Activated naive CD4-positive, alpha-beta T cell treated with anti-CD3 and anti-CD28 coated beads, Interleukin-2, amount 50 U/mL, for 24 hours (primary cell): ENCODE results near the gene KCNJ16.
A peak's percentile ranks its signal among the peaks of the same experiment; 100 is the strongest.

ENCODE experiments used
- H3K27ac Mint-ChIP-seq: one replicate; pipeline ENCODE4 v1.8.0; 2021; ENCODE audit warnings: mild to moderate bottlenecking, mixed read lengths
- H3K27me3 Mint-ChIP-seq: one replicate; pipeline ENCODE4 v1.8.0; 2021; ENCODE audit warnings: mixed read lengths
- H3K36me3 Mint-ChIP-seq: one replicate; pipeline ENCODE4 v1.8.0; 2021; ENCODE audit warnings: mixed read lengths
- H3K4me1 Mint-ChIP-seq: one replicate; pipeline ENCODE4 v1.8.0; 2021; ENCODE audit warnings: mixed read lengths
- H3K4me3 Mint-ChIP-seq: one replicate; pipeline ENCODE4 v1.8.0; 2021; ENCODE audit warnings: mild to moderate bottlenecking, mixed read lengths
- H3K9me3 Mint-ChIP-seq: one replicate; pipeline ENCODE4 v1.8.0; 2021; ENCODE audit warnings: mixed read lengths

The KCNJ16 gene

GRCh38 chr17:70123193-70123592 is 48.2 kb downstream of the KCNJ16 start:
- Mint-ChIP-seq H3K4me3 (no peak overlapping the region), H3K9me3 (peaks cover 7% of the 10 kb centered on the region), H3K4me1 (no peaks in the 10 kb centered on the region), H3K27me3 (peaks cover 2% of the 10 kb centered on the region), H3K27ac (no peak overlapping the region), H3K36me3 (no peaks in the 10 kb centered on the region)

- H3K4me1 Mint-ChIP-seq = no peaks in the 10 kb centered on the region
- no peaks in the 10 kb centered on the region for H3K36me3 Mint-ChIP-seq
- H3K27ac Mint-ChIP-seq = no peak overlapping the region
- H3K27me3 Mint-ChIP-seq = peaks cover 2% of the 10 kb centered on the region
- no peak overlapping the region for H3K4me3 Mint-ChIP-seq
- peaks cover 7% of the 10 kb centered on the region for H3K9me3 Mint-ChIP-seq
Observed at GRCh38 chr17:70124723-70125122, 49.7 kb downstream of the KCNJ16 start.

- Mint-ChIP-seq H3K4me1 (no peaks in the 10 kb centered on the region), H3K27ac (no peak overlapping the region)
Observed at GRCh38 chr17:70127221-70127873, 52.3 kb downstream of the KCNJ16 start.

DNA sequence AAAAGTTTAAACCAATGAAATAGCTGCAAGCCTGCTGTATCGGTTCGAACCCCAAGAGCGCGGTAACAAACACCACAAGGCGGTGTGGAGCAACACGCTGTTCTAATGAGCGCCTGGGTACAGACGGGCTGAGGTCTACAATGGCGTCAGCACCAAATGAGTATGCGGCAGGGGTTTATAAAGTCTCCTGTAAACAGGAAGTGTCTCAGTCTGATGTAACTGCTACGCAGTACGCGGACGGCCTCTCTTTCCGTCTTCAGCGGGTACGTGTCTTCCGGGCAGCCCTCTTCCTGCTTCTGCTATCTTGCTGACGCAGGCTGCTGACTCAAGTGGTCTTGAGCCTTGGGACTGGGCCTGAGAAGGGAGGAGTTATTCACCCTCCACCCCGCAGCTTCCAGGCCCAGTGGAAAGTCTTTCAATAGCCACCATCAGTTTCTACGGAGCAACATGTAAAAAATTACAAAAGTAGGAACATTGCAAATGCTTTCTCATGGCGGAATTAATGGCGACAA is 53.8 kb downstream of the KCNJ16 start:
- H3K36me3 Mint-ChIP-seq = no peaks in the 10 kb centered on the region
- H3K27ac Mint-ChIP-seq = no peak overlapping the region
- H3K4me3 Mint-ChIP-seq = no peak overlapping the region
- no peaks in the 10 kb centered on the region for H3K27me3 Mint-ChIP-seq
- no peaks in the 10 kb centered on the region for H3K4me1 Mint-ChIP-seq
- no peaks in the 10 kb centered on the region for H3K9me3 Mint-ChIP-seq

More at GRCh38 chr17:70127221-70127873, 52.3 kb downstream of the KCNJ16 start:
- Mint-ChIP-seq H3K9me3 (no peaks in the 10 kb centered on the region), H3K27me3 (no peaks in the 10 kb centered on the region), H3K36me3 (no peaks in the 10 kb centered on the region), H3K4me3 (no peak overlapping the region)

GRCh38 chr17:70130289-70130688 is 55.3 kb downstream of the KCNJ16 start:
- Mint-ChIP-seq H3K27ac (no peak overlapping the region), H3K27me3 (peaks cover 1% of the 10 kb centered on the region), H3K36me3 (no peaks in the 10 kb centered on the region), H3K9me3 (no peaks in the 10 kb centered on the region), H3K4me1 (no peaks in the 10 kb centered on the region), H3K4me3 (no peak overlapping the region)

- Mint-ChIP-seq H3K4me1 (peaks cover 8% of the 10 kb centered on the region), H3K9me3 (no peaks in the 10 kb centered on the region), H3K36me3 (no peaks in the 10 kb centered on the region), H3K4me3 (no peak overlapping the region), H3K27me3 (peaks cover 1% of the 10 kb centered on the region), H3K27ac (no peak overlapping the region)
Observed at GRCh38 chr17:70132505-70132904, 57.5 kb downstream of the KCNJ16 start.

DNA sequence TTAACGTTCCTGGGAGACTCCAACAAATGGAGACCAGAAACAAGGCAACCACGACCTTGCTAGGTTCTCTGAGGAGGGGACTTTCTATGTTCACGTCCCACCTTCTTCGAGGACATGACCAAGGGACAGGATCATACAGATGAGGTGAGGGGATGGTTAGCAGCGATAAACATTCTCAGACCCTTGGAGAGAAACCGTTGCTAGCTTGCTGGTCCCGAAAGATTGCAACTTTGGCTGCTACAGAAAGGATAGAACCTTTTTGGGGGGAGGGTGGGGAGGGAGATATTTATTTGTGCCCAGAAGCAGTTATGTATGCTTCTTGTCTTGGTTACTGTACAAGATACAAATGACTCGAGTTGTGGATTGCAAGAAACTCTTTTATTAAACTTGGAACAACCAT is 59.0 kb downstream of the KCNJ16 start:
- Mint-ChIP-seq H3K4me3 (no peak overlapping the region), H3K4me1 (peaks cover 14% of the 10 kb centered on the region), H3K27me3 (peaks cover 1% of the 10 kb centered on the region), H3K36me3 (no peaks in the 10 kb centered on the region), H3K9me3 (no peaks in the 10 kb centered on the region), H3K27ac (no peak overlapping the region)

DNA sequence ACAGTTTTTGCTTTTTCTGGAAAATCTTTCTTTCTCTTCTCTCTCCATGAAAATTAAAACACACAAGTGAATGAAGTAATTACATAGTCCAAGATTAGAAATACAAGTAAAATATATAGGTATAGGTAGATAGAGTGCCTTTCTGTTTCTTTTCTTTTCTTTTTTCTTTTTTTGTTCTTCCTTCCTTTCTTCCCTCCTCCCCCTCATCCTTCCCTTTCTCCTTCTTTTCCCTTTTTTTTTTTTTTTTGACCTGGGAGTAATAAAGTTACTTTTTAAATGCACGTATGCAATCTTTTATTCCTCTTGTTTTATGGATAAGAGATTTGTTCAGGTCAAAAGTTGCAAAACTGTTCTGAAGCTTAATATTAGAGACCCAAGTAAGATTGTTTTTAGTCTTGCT is 59.8 kb downstream of the KCNJ16 start:
- peaks cover 1% of the 10 kb centered on the region for H3K27me3 Mint-ChIP-seq
- no peaks in the 10 kb centered on the region for H3K36me3 Mint-ChIP-seq
- H3K27ac Mint-ChIP-seq = no peak overlapping the region
- no peaks in the 10 kb centered on the region for H3K9me3 Mint-ChIP-seq
- H3K4me1 Mint-ChIP-seq = peaks cover 14% of the 10 kb centered on the region
- no peak overlapping the region for H3K4me3 Mint-ChIP-seq

DNA sequence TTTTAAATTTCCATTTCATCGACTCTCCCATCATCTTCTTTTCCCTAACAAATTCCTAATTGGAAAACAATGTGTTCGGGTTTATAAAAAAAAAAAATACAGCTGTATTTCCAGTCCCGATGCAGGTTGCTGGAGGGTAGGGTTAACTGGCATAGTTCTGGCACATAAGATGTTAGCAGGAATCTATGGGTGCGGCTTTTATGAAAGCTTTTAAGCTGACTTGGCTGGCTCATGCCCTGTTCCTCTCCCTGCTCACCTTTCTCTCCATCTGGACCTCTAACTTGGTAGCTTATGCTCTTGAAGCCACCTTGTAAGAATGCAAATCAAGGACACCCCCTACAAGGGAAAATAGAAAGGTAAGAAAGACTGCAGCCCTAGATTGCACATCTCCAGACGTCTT is 61.1 kb downstream of the KCNJ16 start:
- H3K9me3 Mint-ChIP-seq = no peaks in the 10 kb centered on the region
- H3K27me3 Mint-ChIP-seq = peaks cover 1% of the 10 kb centered on the region
- H3K4me1 Mint-ChIP-seq = peaks cover 14% of the 10 kb centered on the region
- H3K36me3 Mint-ChIP-seq = no peaks in the 10 kb centered on the region
- H3K27ac Mint-ChIP-seq = no peak overlapping the region
- no peak overlapping the region for H3K4me3 Mint-ChIP-seq

DNA sequence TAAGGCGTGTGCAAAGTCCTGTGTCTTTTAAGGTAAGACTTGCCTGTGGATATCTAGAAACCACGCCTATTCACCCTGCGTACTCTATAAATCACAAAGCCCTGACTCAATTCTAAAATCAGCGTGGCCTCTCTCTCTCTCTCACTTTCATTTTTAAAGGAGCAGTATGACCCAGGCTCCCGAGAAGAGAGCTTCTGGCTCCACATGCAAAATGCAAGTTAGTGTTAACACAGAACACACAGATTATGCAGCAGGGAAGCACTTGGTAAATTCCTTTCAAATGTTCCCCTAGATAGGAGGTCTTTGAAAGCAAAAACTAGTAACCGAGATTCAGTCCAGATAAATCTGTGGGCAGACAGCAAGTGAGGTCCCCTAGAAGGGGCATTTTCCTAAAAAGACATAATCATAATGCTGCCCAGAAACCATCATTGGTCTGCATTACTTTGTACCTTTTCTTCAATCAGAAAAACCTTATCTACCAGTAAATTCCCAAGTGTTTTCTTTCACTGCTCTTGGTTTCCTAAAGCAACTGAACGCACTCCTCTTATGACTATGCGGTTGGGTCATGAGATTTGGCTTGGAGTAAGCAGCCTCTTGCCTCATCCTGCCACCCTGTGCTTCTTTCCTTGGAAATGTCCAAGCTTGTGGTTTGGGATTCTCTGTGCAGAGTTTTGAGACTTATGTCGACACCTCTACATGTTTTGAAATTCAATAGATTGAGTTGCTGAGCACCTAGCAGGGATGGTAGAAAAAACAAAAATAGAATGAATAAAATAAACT is 62.6 kb downstream of the KCNJ16 start:
- Mint-ChIP-seq H3K4me3 (peak overlapping the region; percentile 63), H3K9me3 (no peaks in the 10 kb centered on the region), H3K27me3 (peaks cover 1% of the 10 kb centered on the region), H3K36me3 (no peaks in the 10 kb centered on the region), H3K27ac (peak overlapping the region; percentile 30), H3K4me1 (peaks cover 14% of the 10 kb centered on the region)

- Mint-ChIP-seq H3K27me3 (peaks cover 1% of the 10 kb centered on the region), H3K4me3 (no peak overlapping the region), H3K36me3 (no peaks in the 10 kb centered on the region), H3K4me1 (peaks cover 14% of the 10 kb centered on the region), H3K9me3 (no peaks in the 10 kb centered on the region), H3K27ac (no peak overlapping the region)
Observed at GRCh38 chr17:70138291-70138865, 63.4 kb downstream of the KCNJ16 start.

- H3K9me3 Mint-ChIP-seq = no peaks in the 10 kb centered on the region
- H3K27ac Mint-ChIP-seq = no peak overlapping the region
- H3K4me3 Mint-ChIP-seq = no peak overlapping the region
- H3K4me1 Mint-ChIP-seq = peaks cover 14% of the 10 kb centered on the region
- no peaks in the 10 kb centered on the region for H3K36me3 Mint-ChIP-seq
- H3K27me3 Mint-ChIP-seq = peaks cover 1% of the 10 kb centered on the region
Observed at GRCh38 chr17:70139449-70139993, 64.5 kb downstream of the KCNJ16 start.

DNA sequence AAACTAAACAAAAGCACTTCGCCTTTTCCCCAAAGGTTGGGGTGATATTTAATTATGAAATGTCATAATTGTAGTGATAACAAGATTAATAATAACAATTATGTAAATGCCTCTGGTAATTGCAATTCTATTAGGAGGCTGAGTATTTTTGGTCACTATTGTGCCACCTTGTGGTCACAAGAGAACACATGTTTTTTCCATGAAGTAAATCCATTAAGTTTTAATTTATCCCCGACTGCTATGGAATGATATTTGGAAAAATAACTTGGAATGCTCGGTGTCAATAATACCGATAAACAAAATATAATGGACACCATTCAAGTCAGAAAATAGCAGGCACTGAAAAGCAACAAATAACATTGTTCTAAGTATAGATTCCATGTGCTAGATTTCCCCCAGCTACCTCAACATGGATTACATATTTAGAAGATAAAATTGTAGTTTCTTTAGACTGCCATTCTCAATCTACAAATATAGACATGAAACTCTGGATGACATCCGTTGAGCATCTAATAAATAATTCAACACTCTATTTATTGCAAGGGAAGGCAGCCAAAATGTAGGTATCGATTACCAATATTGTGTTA is 69.3 kb downstream of the KCNJ16 start:
- no peak overlapping the region for H3K27ac Mint-ChIP-seq
- H3K4me3 Mint-ChIP-seq = no peak overlapping the region
- no peaks in the 10 kb centered on the region for H3K9me3 Mint-ChIP-seq
- no peaks in the 10 kb centered on the region for H3K4me1 Mint-ChIP-seq
- peaks cover 2% of the 10 kb centered on the region for H3K27me3 Mint-ChIP-seq
- no peaks in the 10 kb centered on the region for H3K36me3 Mint-ChIP-seq

DNA sequence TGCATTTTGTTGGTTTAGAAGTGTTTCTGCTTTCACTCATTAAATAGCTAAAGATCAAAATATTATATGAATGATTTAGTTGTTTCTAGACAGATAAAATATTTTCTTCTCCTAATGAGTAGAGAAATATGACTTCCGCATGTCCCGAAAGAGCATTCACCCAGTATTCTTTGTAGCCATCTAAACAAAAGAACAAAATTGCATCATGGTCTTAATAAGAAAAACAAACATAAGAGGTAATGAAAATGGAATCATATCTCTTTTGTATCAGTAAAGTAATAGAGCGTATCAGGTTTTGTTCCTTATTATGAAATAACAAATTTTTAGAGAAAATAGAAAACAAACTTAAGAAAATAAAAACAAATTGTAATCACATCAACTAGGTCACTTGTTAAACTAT is 78.2 kb downstream of the KCNJ16 start:
- H3K4me3 Mint-ChIP-seq = no peak overlapping the region
- H3K36me3 Mint-ChIP-seq = no peaks in the 10 kb centered on the region
- peaks cover 2% of the 10 kb centered on the region for H3K27me3 Mint-ChIP-seq
- no peaks in the 10 kb centered on the region for H3K4me1 Mint-ChIP-seq
- no peak overlapping the region for H3K27ac Mint-ChIP-seq
- H3K9me3 Mint-ChIP-seq = no peaks in the 10 kb centered on the region

DNA sequence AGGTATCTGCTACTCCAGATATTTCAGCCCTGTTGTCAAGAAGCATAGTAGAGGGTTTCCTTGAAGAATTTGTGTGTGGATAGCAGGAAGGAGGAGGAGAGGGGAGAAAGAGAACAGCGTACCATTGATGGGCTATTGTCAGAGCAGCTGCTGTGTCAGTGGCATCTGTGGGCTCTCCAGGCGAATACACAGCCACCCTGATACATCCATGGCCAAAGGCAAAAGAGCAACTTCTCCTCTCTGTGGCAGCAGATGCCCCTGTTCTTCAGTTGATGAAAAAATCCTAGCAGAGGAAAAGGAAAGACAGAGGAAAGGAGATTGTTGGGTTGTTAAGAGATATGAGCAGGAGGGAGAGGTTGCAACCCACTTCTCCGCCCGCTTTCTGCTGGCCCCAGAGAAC is 82.1 kb downstream of the KCNJ16 start:
- H3K36me3 Mint-ChIP-seq = no peaks in the 10 kb centered on the region
- no peak overlapping the region for H3K4me3 Mint-ChIP-seq
- H3K27me3 Mint-ChIP-seq = peaks cover 2% of the 10 kb centered on the region
- H3K4me1 Mint-ChIP-seq = no peaks in the 10 kb centered on the region
- H3K9me3 Mint-ChIP-seq = no peaks in the 10 kb centered on the region
- no peak overlapping the region for H3K27ac Mint-ChIP-seq
